IMR-90 (cell line): ENCODE data around the gene CEP55.
"Not testable (repeated sequence)": the region's sequence is repeated elsewhere in the genome, so short reads cannot be mapped to it uniquely, and the experiment has no call there.

Source experiments
- CEBPB ChIP-seq: IDR thresholded peaks from 2 replicates; pipeline ENCODE4 v1.6.1; 2012; ENCODE audit warnings: low read depth, low read length, improper control_type of control experiment
- ELK1 ChIP-seq: fragments of 150-350 bp; IDR thresholded peaks from 2 replicates; pipeline ENCODE4 v1.6.1; 2016; ENCODE audit warnings: low read depth, mild to moderate bottlenecking, low read length, moderate library complexity, borderline replicate concordance
- NFE2L2 ChIP-seq: fragments of 150-350 bp; IDR thresholded peaks from 2 replicates; pipeline ENCODE4 v1.6.1; 2016; ENCODE audit warnings: low read depth, mild to moderate bottlenecking, low read length
- POLR2A ChIP-seq: IDR thresholded peaks from 2 replicates; pipeline ENCODE4 v1.6.1; 2012; ENCODE audit warnings: mild to moderate bottlenecking, low read depth, low read length
- RCOR1 ChIP-seq: IDR thresholded peaks from 2 replicates; pipeline ENCODE4 v1.6.1; 2012; ENCODE audit warnings: mild to moderate bottlenecking, low read length, improper control_type of control experiment; ENCODE audit not compliant: insufficient replicate concordance
- RFX5 ChIP-seq: IDR thresholded peaks from 2 replicates; pipeline ENCODE4 v1.8.0; 2012; ENCODE audit warnings: low read depth, mild to moderate bottlenecking, low read length, moderate library complexity
- SMC3 ChIP-seq: fragments of 150-350 bp; IDR thresholded peaks from 2 replicates; pipeline ENCODE4 v1.6.1; 2016; ENCODE audit warnings: low read depth, mild to moderate bottlenecking, antibody characterized with exemption, low read length, moderate library complexity
- TF ChIP-seq, protein P1 (sequence below): conservative IDR thresholded peaks from 2 replicates; pipeline ENCODE4 v1.5.1; 2012; ENCODE audit warnings: mild to moderate bottlenecking, low read depth, low read length, improper control_type of control experiment
- TF ChIP-seq, protein P2 (sequence below): fragments of 150-350 bp; IDR thresholded peaks from 2 replicates; pipeline ENCODE4 v1.6.1; 2017; ENCODE audit warnings: mild to moderate bottlenecking, antibody characterized with exemption, low read length, low read depth

- not testable (repeated sequence) for TF ChIP-seq POLR2A, CEBPB, SMC3, NFE2L2, RCOR1, ELK1, RFX5
- TF ChIP-seq, protein P1, sequence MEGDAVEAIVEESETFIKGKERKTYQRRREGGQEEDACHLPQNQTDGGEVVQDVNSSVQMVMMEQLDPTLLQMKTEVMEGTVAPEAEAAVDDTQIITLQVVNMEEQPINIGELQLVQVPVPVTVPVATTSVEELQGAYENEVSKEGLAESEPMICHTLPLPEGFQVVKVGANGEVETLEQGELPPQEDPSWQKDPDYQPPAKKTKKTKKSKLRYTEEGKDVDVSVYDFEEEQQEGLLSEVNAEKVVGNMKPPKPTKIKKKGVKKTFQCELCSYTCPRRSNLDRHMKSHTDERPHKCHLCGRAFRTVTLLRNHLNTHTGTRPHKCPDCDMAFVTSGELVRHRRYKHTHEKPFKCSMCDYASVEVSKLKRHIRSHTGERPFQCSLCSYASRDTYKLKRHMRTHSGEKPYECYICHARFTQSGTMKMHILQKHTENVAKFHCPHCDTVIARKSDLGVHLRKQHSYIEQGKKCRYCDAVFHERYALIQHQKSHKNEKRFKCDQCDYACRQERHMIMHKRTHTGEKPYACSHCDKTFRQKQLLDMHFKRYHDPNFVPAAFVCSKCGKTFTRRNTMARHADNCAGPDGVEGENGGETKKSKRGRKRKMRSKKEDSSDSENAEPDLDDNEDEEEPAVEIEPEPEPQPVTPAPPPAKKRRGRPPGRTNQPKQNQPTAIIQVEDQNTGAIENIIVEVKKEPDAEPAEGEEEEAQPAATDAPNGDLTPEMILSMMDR: not testable (repeated sequence)
- TF ChIP-seq, protein P2, sequence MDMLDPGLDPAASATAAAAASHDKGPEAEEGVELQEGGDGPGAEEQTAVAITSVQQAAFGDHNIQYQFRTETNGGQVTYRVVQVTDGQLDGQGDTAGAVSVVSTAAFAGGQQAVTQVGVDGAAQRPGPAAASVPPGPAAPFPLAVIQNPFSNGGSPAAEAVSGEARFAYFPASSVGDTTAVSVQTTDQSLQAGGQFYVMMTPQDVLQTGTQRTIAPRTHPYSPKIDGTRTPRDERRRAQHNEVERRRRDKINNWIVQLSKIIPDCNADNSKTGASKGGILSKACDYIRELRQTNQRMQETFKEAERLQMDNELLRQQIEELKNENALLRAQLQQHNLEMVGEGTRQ: not testable (repeated sequence)
These were observed 28.8 kb upstream of the CEP55 start for GRCh38 chr10:93467635-93468034.
